Ramos (cell line): ENCODE data around the gene SYNGR3.
"Not testable (repeated sequence)": the region's sequence is repeated elsewhere in the genome, so short reads cannot be mapped to it uniquely, and the experiment has no call there.

Experiments used
- in situ Hi-C: fragments of 300-500 bp; cut with MboI; formaldehyde crosslinking; loops from one replicate; pipeline ENCODE4 v1.14.3; 2022; ENCODE audit warnings: low sequenced_read_pairs; ENCODE audit not compliant: unreplicated experiment

Gene SYNGR3

GRCh38 chr16:1989209-1990100 lies at the start of gene SYNGR3:
SYNGR3 (plus strand) TSS chr16:1989970; CDS start chr16:1990103, 133 bp downstream.
- in situ Hi-C loops = no loop called here

GRCh38 chr16:1940273-1941161 lies 49.3 kb upstream of the SYNGR3 start:
- in situ Hi-C loops = no loop called here

- in situ Hi-C loops = no loop called here
These were observed 48.4 kb upstream of the SYNGR3 start for GRCh38 chr16:1941162-1942046.

- in situ Hi-C loops = no loop called here
These were observed 47.5 kb upstream of the SYNGR3 start for GRCh38 chr16:1942047-1942809.

GRCh38 chr16:1942810-1943726 lies 46.7 kb upstream of the SYNGR3 start, which contains the start of gene MSRB1:
MSRB1 (minus strand) TSS chr16:1943199; CDS start chr16:1943156, 43 bp downstream.
- in situ Hi-C loops = no loop called here

- in situ Hi-C loops = no loop called here
These were observed 45.1 kb upstream of the SYNGR3 start for GRCh38 chr16:1944612-1945199.

GRCh38 chr16:1945559-1946391 lies 44.0 kb upstream of the SYNGR3 start:
- in situ Hi-C loops = no loop called here

- in situ Hi-C loops = no loop called here
These were observed 43.0 kb upstream of the SYNGR3 start for GRCh38 chr16:1946495-1947368.

GRCh38 chr16:1947369-1947670 lies 42.5 kb upstream of the SYNGR3 start:
- in situ Hi-C loops = no loop called here

- in situ Hi-C loops = no loop called here
These were observed 40.3 kb upstream of the SYNGR3 start for GRCh38 chr16:1949507-1949906.

- in situ Hi-C loops = no loop called here
These were observed 39.7 kb upstream of the SYNGR3 start for GRCh38 chr16:1950047-1950446.

- in situ Hi-C loops = no loop called here
These were observed 39.2 kb upstream of the SYNGR3 start for GRCh38 chr16:1950559-1950958.

GRCh38 chr16:1953734-1954133 lies 36.0 kb upstream of the SYNGR3 start:
- in situ Hi-C loops = no loop called here

GRCh38 chr16:1957434-1958142 lies 32.2 kb upstream of the SYNGR3 start:
- in situ Hi-C loops = not testable (repeated sequence)

GRCh38 chr16:1958143-1958491 lies 31.7 kb upstream of the SYNGR3 start:
- in situ Hi-C loops = not testable (repeated sequence)
